Kidney tubule cell (primary cell): Measurements from ENCODE around the gene LSAMP.
"Not testable (repeated sequence)": the region's sequence is repeated elsewhere in the genome, so short reads cannot be mapped to it uniquely, and the experiment has no call there.

Experiments
- DNase-seq: peaks from one replicate; pipeline ENCODE4 v3.0.0-alpha.2; 2018; ENCODE audit warnings: low spot score

LSAMP gene

DNA sequence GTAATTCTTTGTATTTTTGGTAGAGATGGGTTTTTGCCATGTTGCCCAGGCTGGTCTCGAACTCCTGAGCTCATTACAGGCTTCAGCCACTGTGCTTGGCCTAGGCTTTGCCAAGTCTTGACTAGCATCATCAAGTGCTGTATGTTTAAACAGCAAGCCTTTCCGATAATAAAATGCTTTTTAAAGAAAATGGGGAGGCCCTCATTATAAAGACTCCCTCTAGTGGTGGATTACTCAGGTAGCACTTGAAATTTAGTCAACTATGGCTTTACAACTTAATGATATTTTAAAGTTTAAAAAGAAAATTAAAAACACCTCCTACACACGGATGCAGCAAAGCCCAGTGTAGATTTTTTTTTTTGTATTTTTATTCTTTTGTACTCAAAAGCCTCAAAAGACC lies 608.3 kb downstream of the LSAMP start:
- peak; percentile 11 for DNase-seq

DNA sequence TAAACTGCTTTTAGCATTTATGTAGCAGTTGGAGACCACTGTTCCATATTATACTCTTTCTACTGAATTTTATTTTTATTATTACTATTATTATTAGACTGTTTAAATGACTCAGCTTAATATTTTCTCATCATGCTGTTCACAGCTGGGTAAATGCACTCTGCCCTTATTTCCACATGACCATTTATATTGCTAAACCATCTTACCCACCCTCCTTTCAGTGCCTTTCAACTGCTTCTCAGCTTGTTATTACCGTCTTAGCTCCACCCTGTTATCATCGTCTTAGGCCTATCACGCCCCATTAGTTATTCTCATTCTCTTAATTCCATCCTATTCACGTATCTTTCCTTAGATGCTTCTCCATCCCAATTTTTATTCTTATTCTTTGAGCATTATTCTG lies 609.3 kb downstream of the LSAMP start:
- no peak for DNase-seq

DNA sequence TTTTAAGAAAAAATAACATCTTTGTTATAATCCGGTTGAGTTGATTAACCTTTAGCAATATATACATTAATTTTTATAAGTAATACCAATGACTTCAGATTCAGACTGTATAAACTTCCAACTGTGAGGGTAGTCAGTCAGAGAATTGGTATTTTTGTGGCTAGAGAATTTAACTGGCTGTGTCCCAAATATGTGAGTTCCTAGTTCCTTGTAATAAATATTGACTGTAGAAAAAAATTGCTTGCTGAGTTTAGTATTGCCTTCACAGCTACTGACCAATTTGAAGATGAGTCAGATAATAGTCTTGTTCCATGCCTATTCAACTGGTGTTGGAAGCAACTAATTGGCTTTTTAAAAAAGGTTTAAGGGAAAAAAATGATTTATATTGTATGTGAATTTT lies 611.2 kb downstream of the LSAMP start:
- DNase-seq, result peak; percentile 74

DNA sequence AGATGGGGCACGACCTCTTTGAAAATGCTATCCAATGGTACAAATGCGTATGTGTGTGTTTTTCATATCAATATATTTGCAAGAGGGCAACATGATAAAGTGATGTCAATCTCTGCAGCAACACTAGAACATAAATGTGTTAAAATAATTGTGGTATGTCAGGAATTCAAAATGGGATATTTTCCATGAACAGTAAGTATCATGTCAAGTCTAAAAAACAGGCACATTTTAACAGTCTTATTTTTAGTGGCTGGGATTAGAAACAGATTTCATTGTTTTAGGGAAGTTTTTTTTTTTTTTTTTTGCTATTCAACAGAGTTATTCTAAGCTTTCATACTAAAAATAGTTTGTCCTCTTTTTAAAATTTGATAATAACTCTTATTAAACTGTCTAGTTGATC lies 612.2 kb downstream of the LSAMP start:
- no peak for DNase-seq

DNA sequence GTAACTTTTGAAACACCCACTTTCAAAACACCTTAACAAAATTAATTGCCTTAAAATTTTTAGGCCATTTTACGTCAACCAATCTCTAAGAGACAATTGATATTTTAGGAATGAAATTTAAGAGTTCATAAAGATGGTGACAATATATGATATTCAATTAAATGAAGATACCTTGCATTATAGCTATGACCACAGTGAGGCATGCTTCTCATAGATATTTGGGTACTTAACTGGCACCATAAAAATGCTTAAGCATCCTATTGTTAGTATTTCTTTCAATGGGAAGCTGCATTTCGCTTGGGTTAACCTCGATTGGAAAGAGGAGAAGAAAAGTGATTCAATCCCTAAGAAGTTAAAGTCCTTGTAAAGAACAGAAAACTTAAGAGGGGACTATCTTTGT lies 613.0 kb downstream of the LSAMP start:
- DNase-seq, result no peak

DNA sequence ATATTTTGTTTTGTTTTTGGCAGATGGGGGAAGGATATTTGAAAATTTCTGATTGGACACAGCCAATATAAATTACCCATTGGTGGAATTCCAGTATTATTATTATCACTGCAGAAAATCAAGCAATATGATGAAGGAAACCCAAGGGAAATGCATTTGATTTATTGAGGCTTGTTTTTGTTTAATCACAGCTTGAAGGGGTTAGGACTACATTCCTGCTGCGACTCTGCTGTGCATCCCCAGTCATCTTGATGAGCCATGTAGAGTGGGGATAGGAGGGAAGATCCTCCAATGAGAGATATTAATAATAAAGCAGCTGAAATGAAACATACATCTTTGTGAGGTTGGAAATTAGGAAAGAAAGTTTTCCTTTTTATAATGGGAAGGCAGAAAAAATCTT lies 613.4 kb downstream of the LSAMP start:
- no peak for DNase-seq

DNA sequence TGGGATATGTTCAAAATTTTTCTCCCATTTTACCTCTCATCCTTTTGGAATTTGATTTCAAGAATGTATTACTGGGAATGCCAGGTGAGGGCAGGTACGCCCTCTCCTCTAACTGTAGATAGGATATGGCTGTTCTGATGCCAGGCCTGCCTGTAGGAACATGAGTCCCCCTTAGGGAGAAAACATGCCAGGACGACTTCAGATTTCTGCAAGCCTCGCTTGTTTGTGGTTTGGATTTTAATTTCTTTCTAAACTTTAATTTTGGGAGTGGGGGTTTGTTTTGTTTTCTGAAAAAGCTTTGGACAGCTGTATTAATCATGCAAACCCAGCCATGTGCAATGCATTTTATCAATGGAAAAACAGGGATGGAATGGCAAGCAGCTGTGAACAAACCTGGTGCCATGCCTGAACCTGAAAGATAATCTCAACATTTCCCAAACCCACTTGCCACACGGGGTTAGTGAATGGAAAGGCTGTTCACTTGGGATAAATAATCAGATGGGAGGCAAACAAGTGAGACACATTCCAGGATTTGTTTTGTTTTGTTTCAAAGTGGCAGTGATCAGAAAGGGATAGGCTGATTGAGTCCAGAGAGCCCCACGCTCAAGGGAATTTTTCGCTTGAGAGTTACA lies 614.4 kb downstream of the LSAMP start:
- no peak for DNase-seq

DNA sequence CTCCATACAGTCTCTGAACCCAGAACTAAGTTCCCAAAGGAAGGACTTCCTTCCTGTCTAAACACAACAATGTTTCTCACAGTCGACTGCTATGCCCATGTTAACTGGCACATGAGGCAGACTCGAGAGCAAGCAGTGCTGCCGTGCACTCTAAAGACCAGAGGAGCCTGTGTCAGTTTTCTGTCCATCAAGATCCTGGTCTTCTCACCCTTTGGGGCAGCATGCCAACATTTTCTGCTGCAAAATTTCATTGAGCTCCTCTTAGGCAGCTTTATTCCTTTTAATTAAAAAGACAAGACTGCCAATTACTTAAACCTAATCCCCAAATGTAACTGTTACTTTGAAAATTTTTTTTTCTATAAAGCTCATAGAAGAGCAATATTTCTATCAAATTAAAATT lies 616.9 kb downstream of the LSAMP start:
- no peak for DNase-seq

DNA sequence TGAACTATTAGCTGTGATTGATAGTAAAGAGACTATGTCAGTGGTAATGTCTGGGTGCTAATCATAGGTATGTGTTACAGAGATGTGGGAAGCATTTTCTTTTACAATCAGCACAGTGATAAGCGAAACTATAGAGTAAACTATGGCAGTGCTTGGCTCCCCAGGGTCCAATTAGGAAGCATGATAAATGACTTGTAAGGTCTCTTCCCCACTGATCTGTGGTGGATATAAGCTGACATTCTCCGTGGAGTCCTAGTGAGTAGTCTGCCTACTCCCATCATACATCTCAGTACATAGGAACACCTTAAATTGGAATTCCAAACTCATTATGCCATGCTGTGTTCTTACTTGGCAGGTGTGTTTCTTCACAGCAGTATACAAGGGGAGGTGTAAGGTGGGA lies 617.8 kb downstream of the LSAMP start:
- no peak for DNase-seq

DNA sequence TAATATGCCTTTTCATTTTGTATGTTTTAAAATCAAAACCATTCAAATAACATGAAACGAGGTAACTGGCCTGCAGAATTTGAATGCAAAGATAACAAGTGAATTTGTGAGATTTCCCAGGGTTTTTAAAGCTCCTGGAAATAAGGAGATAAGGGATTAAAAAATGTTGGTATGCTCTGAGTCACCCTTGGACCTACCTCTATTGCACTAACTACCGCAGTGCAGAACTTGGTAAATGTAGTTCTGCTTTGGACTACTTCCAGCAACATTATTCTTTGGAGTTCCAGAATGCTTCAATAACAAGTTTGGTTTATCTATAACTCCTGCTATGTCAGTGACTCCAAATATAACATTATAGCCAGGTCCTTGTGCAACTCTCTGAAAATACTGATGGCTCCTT lies 620.2 kb downstream of the LSAMP start:
- peak; percentile 35 for DNase-seq

DNA sequence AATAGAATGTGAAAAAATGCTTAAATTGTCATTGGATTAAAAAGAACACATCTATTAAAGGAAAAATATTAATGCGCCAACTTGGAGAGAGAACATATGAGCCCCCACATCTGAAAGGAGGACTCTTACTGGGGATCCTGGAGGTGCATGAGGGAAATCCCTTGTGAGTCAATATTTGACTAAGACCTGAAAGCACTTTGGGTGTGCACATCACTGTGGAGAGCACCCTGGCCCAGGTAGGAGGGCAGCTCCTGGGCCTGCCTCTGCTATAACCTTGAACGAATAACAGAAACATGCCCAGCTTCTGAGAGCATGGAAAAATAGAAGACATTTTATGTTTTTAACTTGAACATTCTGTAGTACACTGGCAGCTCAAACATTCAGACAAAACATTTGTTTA lies 622.2 kb downstream of the LSAMP start:
- no peak for DNase-seq

DNA sequence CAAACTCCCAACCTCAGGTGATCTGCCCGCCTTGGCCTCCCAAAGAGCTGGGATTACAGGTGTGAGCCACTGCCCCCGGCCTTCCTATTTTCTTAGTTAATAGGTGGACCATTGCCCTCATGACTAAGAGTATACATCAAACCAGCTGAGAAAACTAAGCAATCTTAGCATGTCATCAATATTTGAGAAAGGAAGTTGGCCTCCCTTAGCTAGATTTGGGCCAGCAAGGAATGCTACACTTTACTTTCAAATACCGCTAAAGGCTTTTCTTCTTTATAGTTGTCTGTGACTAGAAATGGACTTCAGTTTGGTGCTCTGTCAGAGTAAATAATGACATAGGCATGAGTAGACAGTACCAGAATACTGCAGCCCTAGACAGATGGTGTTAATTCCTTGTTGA lies 622.7 kb downstream of the LSAMP start:
- DNase-seq, result no peak

DNA sequence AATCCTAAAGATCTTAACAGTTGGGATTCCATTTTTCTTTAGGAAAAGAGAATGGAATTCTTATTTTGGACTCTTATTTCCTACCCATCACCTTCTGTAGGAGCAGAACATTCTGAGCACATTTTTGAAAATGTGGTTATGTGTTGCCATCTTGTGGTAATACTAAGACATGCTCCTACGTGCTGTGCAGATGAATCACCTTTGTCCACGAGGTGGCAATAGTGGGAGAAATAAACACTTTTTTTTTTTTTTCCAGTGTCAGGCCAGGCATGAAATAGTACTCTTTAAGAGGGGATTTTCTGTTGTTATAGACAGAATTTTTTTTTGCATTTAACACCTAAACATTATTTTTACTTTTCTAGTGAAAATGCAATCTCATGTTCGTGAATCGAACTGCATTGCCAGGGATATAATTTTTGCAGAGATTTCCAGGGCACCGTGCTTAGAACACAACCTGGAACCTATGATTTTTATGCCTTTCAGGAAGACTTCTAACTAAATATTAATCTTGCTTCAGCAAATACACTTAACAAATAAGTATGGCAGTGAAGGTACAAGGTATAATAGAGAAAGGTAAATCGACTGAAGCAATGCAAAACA lies 625.4 kb downstream of the LSAMP start:
- DNase-seq, result peak; percentile 82

DNA sequence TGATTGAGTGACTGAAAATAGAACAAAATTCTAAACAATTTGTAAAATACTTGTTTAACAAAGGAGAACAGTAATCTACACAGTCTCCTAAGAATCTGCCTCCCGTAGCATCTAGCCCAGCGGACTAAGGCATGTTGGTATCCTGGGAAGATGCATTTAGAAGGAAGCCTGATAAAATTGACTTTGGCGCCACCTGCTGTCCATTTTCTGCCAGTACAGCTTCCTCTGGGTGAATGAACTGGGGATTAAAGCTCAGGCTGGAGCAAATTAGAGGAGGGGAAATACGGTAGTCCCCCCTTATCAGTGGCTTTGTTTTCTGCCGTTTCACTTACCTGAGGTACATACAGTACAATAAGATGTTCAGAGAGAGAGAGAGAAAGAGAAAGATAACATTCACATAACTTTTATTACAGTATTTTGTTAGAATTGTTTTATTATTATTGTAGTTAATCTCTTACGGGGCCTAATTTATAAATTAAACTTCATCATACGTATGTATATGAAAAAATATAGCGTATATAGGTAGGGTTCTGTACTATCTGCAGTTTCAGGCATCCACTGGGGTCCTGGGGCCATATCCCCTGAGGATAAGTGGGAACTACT lies 630.4 kb downstream of the LSAMP start:
- peak; percentile 77 for DNase-seq

DNA sequence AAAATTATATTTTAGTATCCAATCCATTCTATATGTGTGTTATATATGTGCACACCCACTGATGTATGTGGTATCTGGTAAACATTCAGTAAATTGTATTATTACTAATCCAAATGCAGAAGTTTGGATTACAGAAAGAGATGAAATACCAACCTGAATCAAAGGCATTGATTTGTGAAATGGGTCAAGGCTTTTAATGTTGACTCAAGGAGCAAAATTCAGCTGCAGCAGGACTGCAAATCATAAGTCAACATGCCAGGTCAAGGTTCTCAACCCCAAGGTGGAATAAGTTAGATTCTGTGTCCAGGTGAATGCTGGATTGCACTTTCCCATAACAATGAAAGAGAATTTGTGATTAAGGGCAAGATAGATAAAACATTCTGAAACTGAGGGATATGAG lies 631.3 kb downstream of the LSAMP start:
- DNase-seq, result no peak

DNA sequence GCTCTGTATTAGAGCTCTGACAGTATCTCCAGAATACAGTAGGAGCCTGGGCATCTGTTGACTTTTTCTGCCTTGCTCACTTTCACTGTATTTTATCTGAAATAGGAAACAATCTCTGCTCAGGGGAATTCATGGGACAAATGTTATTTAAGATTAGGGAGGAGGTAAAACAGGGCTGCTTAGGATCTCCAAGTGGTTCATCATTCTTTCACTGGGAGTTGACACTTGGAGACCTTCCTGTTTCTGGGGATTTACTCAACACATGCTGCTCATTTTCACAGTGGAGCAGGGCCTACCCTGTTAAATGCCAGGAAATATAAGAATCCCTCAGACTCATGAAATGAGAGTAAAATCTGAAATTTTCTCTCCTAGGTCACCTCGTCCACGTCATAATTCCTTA lies 636.5 kb downstream of the LSAMP start:
- DNase-seq, result no peak

DNA sequence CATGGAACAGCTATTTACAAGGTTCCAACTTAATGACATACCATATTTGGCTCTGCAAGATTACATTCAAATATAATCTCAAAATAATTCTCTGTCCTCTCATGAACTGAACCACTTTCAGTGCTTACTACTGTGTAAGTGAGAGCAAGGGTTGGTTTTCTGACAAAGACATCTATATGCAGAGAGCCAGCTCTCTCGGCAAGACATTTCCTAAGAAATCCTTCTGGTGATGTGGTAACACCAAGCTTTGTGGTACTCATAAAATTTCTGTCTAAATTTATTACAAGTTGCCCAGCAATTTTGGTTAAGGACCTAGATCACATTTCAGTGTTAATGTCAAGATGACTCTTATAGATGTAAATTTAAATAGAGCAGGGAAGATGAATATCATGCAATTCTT lies 637.0 kb downstream of the LSAMP start:
- no peak for DNase-seq

DNA sequence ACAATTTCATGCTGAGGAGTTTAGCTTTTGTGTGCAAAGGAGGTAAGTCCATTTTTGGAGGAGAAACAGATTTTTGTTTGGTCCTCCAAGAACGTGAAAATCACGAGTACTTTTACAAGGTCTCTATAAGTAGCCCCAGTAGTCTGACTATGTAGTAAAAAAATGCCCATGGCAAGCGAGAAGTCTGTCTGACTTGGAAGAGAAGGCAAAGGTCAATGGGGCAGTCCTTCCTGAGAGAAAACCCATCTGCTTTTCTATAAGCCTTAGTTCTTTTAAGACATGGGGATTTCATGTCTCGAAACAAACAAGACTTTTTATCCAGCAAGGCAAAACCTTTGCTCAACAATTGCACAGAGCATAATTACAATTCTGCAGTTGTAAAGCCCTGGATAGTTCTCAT lies 638.8 kb downstream of the LSAMP start:
- no peak for DNase-seq

DNA sequence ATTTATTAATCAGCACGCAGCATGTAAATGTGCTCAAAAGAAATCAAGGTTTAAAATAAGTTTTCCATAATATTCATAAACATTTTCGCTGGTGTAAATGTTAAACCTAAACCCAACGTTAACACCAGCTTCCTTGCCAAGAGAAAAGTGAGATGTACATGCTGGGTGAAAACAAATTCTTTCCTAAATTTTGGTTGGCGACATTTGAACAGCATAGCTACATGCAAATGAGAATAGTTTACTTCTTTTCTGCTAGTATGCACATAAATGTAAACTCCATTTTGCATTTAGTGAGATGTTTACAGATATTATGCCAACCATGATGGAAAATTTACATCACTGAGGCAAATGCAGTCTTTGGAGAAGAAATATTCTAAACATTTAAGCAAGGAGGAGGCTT lies 639.8 kb downstream of the LSAMP start:
- DNase-seq, result no peak

DNA sequence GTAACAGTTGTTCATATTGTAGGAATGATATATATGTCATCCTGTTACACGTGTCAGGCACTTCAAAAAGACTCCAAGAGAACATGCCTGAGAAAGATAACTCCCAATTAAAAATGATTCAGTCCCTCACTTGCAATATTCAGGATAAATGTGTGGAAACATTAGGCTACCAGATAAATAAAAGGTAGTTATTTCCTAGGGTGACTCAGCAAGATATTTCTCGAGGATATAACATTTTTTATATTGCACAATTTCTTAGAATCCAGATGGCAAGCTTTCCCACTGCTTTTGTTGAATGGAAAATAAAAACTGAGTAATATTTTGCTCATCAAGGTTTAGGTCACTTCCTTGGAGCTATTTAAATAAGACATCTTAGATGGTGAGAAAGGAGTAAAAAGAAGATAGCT lies 640.6 kb downstream of the LSAMP start:
- peak; percentile 32 for DNase-seq

DNA sequence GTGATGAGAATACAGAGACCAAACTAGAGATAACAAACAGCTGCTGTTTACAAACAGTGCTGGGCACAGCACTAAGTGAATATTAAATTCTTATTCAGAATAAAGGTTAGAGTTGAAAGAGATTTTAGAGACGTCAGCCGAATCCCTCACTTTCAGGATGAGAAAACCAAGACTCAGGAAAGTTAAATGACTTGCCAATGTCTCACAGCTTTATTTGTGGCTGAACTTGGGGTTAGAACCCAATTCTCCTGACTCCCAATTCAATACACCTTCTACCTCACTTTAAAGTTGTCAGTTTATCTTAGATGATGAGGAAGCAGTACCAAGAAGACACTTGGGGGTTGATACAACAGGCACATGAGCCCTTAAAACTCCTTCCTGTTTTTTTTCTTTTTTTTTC lies 641.1 kb downstream of the LSAMP start:
- no peak for DNase-seq

DNA sequence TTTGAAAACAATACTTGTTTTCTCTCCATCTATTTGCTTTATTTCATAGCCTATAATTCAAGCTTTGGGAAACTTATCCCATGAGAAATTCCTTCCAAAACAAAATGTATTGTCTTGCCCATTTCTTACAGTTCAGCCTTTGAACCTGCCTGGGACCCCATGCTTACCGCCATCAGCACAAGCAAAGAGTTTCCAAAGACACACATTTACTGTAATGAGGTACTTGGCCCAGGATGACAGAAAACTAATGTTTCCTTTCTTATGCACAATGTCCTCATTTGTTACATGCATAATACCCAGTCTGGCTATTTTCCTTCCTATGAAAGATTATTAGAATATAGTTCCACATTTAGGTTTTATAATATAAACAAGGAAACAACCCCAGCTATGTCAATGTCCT lies 641.6 kb downstream of the LSAMP start:
- DNase-seq, result no peak

DNA sequence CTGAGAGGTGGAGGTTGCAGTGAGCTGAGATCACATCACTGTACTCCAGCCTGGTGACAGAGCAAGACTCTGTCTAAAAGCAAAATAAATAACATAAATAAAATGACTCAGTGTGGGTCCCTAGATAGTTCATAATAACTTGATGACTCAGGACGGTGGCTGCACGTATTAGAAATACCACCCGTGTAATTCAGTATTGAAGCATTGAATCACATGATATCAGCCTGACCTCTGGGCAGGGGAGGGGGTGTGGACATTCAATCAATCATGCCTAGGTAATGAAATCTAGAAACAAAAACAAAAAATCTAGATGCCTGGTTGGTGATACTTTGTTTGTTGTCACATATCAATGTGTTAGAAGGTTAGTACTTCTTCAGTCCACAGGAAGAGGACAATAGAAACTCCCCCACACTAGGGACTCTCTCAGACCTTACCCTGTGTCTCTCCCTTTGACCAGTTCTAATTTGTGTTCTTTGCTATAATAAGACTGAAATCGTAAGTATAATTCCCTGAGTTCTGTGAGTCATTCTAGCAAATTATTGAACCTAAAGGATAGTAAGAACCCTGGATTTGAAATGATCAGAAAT lies 644.7 kb downstream of the LSAMP start:
- DNase-seq, result peak; percentile 80

DNA sequence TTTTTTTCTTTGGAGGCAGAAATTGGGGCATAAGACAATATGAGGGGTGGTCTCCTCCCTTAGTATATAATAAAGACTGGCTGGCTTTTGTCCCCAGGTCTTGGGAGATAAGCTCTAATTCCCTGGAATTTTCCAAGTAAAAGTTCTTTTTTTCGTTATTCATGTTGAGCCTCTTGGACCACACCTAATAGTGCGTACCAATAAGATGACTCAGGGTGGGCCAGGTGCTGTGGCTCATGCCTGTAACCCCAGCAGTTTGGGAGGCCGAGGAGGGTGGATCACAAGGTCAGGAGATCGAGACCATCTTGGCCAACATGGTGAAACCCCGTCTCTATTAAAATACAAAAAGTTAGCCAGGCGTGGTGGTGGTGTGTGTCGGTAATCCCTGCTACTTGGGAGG lies 645.2 kb downstream of the LSAMP start:
- not testable (repeated sequence) for DNase-seq
